HEK293 (cell line): Measurements from ENCODE around the gene SPTLC3.

Experiments
- CTCF ChIA-PET: fragments of 350-600 bp; formaldehyde crosslinking; extraction: SDS; loops from one replicate; lab custom pipeline; 2021; ENCODE audit warnings: antibody characterized with exemption; lab: Yijun Ruan, JAX
- POLR2A ChIA-PET: fragments of 300-600 bp; formaldehyde crosslinking; extraction: SDS; loops from one replicate; lab custom pipeline; 2020; ENCODE audit warnings: antibody characterized with exemption, inconsistent platforms; lab: Yijun Ruan, JAX
- H3K27ac ChIP-seq: fragments of 200-500 bp; sonication (Bioruptor generic); 2 replicates; pipeline ENCODE4 v1.5.1; 2014; ENCODE audit warnings: low read depth, low read length, control low read depth, inconsistent platforms; ENCODE audit errors: extremely low read depth
- H3K36me3 ChIP-seq, 2 experiments: fragments of 200-500 bp in 1 of 2; sonication (Bioruptor generic) in 1 of 2; 1 replicate in 1 of 2; 2 replicates in 1 of 2; pipeline ENCODE4 v1.5.1; 2014 to 2017; ENCODE audit warnings: inconsistent platforms in 2 of 2, low read length in 2 of 2; ENCODE audit not compliant: control insufficient read depth in 2 of 2, insufficient read depth in 1 of 2
- H3K4me1 ChIP-seq: fragments of 200-500 bp; sonication (Bioruptor generic); 2 replicates; pipeline ENCODE4 v1.5.1; 2014; ENCODE audit warnings: mild to moderate bottlenecking, low read length, inconsistent platforms; ENCODE audit not compliant: control insufficient read depth, insufficient read depth
- H3K4me3 ChIP-seq: 2 replicates; pipeline ENCODE4 v1.5.1; 2011; ENCODE audit warnings: low read depth, mild to moderate bottlenecking, control low read depth, low read length, moderate library complexity
- H3K9me3 ChIP-seq: fragments of 200-500 bp; sonication (Bioruptor generic); 2 replicates; pipeline ENCODE4 v1.5.1; 2014; ENCODE audit warnings: low read depth, low read length, inconsistent platforms; ENCODE audit not compliant: control insufficient read depth, insufficient read depth
- KLF10 ChIP-seq: fragments of 450-650 bp; IDR thresholded peaks from 2 replicates; pipeline ENCODE4 v1.5.1; 2018; ENCODE audit warnings: missing biosample characterization, mild to moderate bottlenecking, missing genetic modification characterization
- KLF16 ChIP-seq: fragments of 450-650 bp; formaldehyde crosslinking; IDR thresholded peaks from 2 replicates; pipeline ENCODE4 v1.5.1; 2017; ENCODE audit warnings: missing biosample characterization, missing genetic modification characterization
- KLF7 ChIP-seq: fragments of 450-650 bp; formaldehyde crosslinking; IDR thresholded peaks from 2 replicates; pipeline ENCODE4 v1.5.1; 2016; ENCODE audit warnings: missing biosample characterization, missing genetic modification characterization, borderline replicate concordance
- MYNN ChIP-seq: fragments of 450-650 bp; formaldehyde crosslinking; IDR thresholded peaks from 2 replicates; pipeline ENCODE4 v1.5.1; 2016; ENCODE audit warnings: missing biosample characterization, missing genetic modification characterization, borderline replicate concordance
- OSR2 ChIP-seq: fragments of 450-650 bp; formaldehyde crosslinking; IDR thresholded peaks from 2 replicates; pipeline ENCODE4 v1.5.1; 2016; ENCODE audit warnings: missing biosample characterization, missing genetic modification characterization
- SP3 ChIP-seq: fragments of 450-650 bp; formaldehyde crosslinking; IDR thresholded peaks from 2 replicates; pipeline ENCODE4 v1.5.1; 2016; ENCODE audit warnings: missing biosample characterization, missing genetic modification characterization
- TCF7L2 ChIP-seq: IDR thresholded peaks from 2 replicates; pipeline ENCODE4 v1.6.1; 2011; ENCODE audit warnings: low read depth, mild to moderate bottlenecking, inconsistent platforms, low read length, moderate library complexity, borderline replicate concordance
- TRIM28 ChIP-seq: IDR thresholded peaks from 2 replicates; pipeline ENCODE4 v1.6.1; 2011; ENCODE audit warnings: low read length, control low read depth, borderline replicate concordance
- WT1 ChIP-seq: fragments of 450-650 bp; formaldehyde crosslinking; IDR thresholded peaks from 2 replicates; pipeline ENCODE4 v1.5.1; 2016; ENCODE audit warnings: missing biosample characterization, missing genetic modification characterization
- ZBTB10 ChIP-seq: fragments of 450-650 bp; formaldehyde crosslinking; IDR thresholded peaks from 2 replicates; pipeline ENCODE4 v1.5.1; 2016; ENCODE audit warnings: missing biosample characterization, missing genetic modification characterization
- ZBTB17 ChIP-seq: fragments of 450-650 bp; formaldehyde crosslinking; IDR thresholded peaks from 2 replicates; pipeline ENCODE4 v1.5.1; 2016; ENCODE audit warnings: missing biosample characterization, missing genetic modification characterization
- ZBTB20 ChIP-seq: fragments of 450-650 bp; formaldehyde crosslinking; IDR thresholded peaks from 2 replicates; pipeline ENCODE4 v1.5.1; 2016; ENCODE audit warnings: missing biosample characterization, missing genetic modification characterization
- ZBTB21 ChIP-seq: fragments of 450-650 bp; formaldehyde crosslinking; IDR thresholded peaks from 2 replicates; pipeline ENCODE4 v1.5.1; 2017; ENCODE audit warnings: missing biosample characterization, missing genetic modification characterization
- ZFP3 ChIP-seq: fragments of 450-650 bp; formaldehyde crosslinking; IDR thresholded peaks from 2 replicates; pipeline ENCODE4 v1.5.1; 2016; ENCODE audit warnings: low read depth, missing biosample characterization, missing genetic modification characterization
- ZFP37 ChIP-seq: fragments of 450-650 bp; formaldehyde crosslinking; IDR thresholded peaks from 2 replicates; pipeline ENCODE4 v1.5.1; 2016; ENCODE audit warnings: missing biosample characterization, missing genetic modification characterization
- ZNF10 ChIP-seq: fragments of 450-650 bp; formaldehyde crosslinking; IDR thresholded peaks from 2 replicates; pipeline ENCODE4 v1.5.1; 2017; ENCODE audit warnings: missing biosample characterization, missing genetic modification characterization
- ZNF18 ChIP-seq: fragments of 450-650 bp; formaldehyde crosslinking; IDR thresholded peaks from 2 replicates; pipeline ENCODE4 v1.5.1; 2016; ENCODE audit warnings: missing biosample characterization, missing genetic modification characterization
- ZNF211 ChIP-seq: fragments of 450-650 bp; formaldehyde crosslinking; IDR thresholded peaks from 2 replicates; pipeline ENCODE4 v1.5.1; 2016; ENCODE audit warnings: low read depth, missing biosample characterization, missing genetic modification characterization
- ZNF274 ChIP-seq, 2 experiments: fragments of 200-500 bp in 1 of 2; fragments of 450-650 bp in 1 of 2; sonication (Bioruptor generic) in 1 of 2; formaldehyde crosslinking in 1 of 2; IDR thresholded peaks; 2 replicates each; pipeline versions ENCODE4 v1.5.1 to v1.6.1; 2014 to 2016; ENCODE audit warnings: borderline replicate concordance in 1 of 2, inconsistent platforms in 1 of 2, low read length in 1 of 2, missing biosample characterization in 1 of 2, missing genetic modification characterization in 1 of 2
- ZNF394 ChIP-seq: fragments of 450-650 bp; formaldehyde crosslinking; IDR thresholded peaks from 2 replicates; pipeline ENCODE4 v1.5.1; 2016; ENCODE audit warnings: missing biosample characterization, missing genetic modification characterization, mild to moderate bottlenecking, moderate library complexity, borderline replicate concordance
- ZNF404 ChIP-seq: fragments of 450-650 bp; formaldehyde crosslinking; IDR thresholded peaks from 2 replicates; pipeline ENCODE4 v1.5.1; 2017; ENCODE audit warnings: missing biosample characterization, missing genetic modification characterization
- ZNF514 ChIP-seq: fragments of 450-650 bp; formaldehyde crosslinking; IDR thresholded peaks from 2 replicates; pipeline ENCODE4 v1.5.1; 2016; ENCODE audit warnings: missing biosample characterization, missing genetic modification characterization
- ZNF521 ChIP-seq: fragments of 450-650 bp; formaldehyde crosslinking; IDR thresholded peaks from 2 replicates; pipeline ENCODE4 v1.5.1; 2017; ENCODE audit warnings: missing biosample characterization, mild to moderate bottlenecking, missing genetic modification characterization
- ZNF544 ChIP-seq: fragments of 450-650 bp; formaldehyde crosslinking; IDR thresholded peaks from 2 replicates; pipeline ENCODE4 v1.5.0; 2017; ENCODE audit warnings: missing biosample characterization, missing genetic modification characterization
- ZNF561 ChIP-seq: fragments of 450-650 bp; IDR thresholded peaks from 2 replicates; pipeline ENCODE4 v1.5.1; 2018; ENCODE audit warnings: missing biosample characterization, missing genetic modification characterization, borderline replicate concordance
- ZNF596 ChIP-seq: fragments of 450-650 bp; IDR thresholded peaks from 2 replicates; pipeline ENCODE4 v1.5.0; 2018; ENCODE audit warnings: missing biosample characterization, mild to moderate bottlenecking, missing genetic modification characterization, moderate library complexity
- ZNF645 ChIP-seq: fragments of 450-650 bp; formaldehyde crosslinking; IDR thresholded peaks from 2 replicates; pipeline ENCODE4; 2016; ENCODE audit warnings: missing biosample characterization, missing genetic modification characterization
- ZNF76 ChIP-seq: fragments of 450-650 bp; formaldehyde crosslinking; IDR thresholded peaks from 2 replicates; pipeline ENCODE4; 2016; ENCODE audit warnings: low read depth, missing biosample characterization, missing genetic modification characterization, borderline replicate concordance
- ZNF776 ChIP-seq: fragments of 450-650 bp; formaldehyde crosslinking; IDR thresholded peaks from 2 replicates; pipeline ENCODE4 v1.5.0; 2017; ENCODE audit warnings: missing biosample characterization, missing genetic modification characterization, borderline replicate concordance
- ZNF791 ChIP-seq: fragments of 450-650 bp; formaldehyde crosslinking; IDR thresholded peaks from 2 replicates; pipeline ENCODE4 v1.5.1; 2016; ENCODE audit warnings: missing biosample characterization, missing genetic modification characterization
- ZSCAN16 ChIP-seq: fragments of 450-650 bp; formaldehyde crosslinking; IDR thresholded peaks from 2 replicates; pipeline ENCODE4 v1.5.1; 2016; ENCODE audit warnings: missing biosample characterization, missing genetic modification characterization
- ZSCAN18 ChIP-seq: fragments of 450-650 bp; formaldehyde crosslinking; IDR thresholded peaks from 2 replicates; pipeline ENCODE4 v1.5.1; 2016; ENCODE audit warnings: missing biosample characterization, missing genetic modification characterization

Gene SPTLC3

GRCh38 chr20:13125486-13125885, 116.7 kb downstream of the SPTLC3 start:
- ChIA-PET POLR2A (no interaction called here), CTCF (interaction anchor here (0.5 to 0.8 kb wide), 2 partner anchors 9 to 263 kb away, joined by 3 to 4 read pairs; no protein-coding TSS in a partner anchor)
- Histone ChIP-seq H3K27ac (no peak overlapping the region), H3K4me3 (no peak overlapping the region), H3K9me3 (no peaks in the 10 kb centered on the region), H3K4me1 (no peaks in the 10 kb centered on the region), H3K36me3 (no peaks in the 10 kb centered on the region)
- TF ChIP-seq KLF16 (tag by site-specific recombination) (no peak), ZNF776 (tag by site-specific recombination) (no peak), TRIM28 (no peak), ZNF514 (tag by site-specific recombination) (no peak), KLF10 (tag by site-specific recombination) (no peak), ZNF596 (no peak), ZBTB21 (tag by site-specific recombination) (no peak), WT1 (tag by site-specific recombination) (no peak), ZNF404 (tag by site-specific recombination) (no peak), ZNF10 (tag by site-specific recombination) (no peak), ZNF76 (tag by site-specific recombination) (no peak), OSR2 (no peak), ZNF791 (tag by site-specific recombination) (no peak), ZFP3 (tag by site-specific recombination) (no peak)

- no peaks in the 10 kb centered on the region for H3K9me3 ChIP-seq
- no peaks in the 10 kb centered on the region for H3K4me1 ChIP-seq
- no peak overlapping the region for H3K27ac ChIP-seq
- H3K4me3 ChIP-seq = no peak overlapping the region
- ChIA-PET CTCF (interaction anchor here (0.7 kb wide), 1 partner anchor 175 kb away, joined by 4 read pairs; no protein-coding TSS in a partner anchor), POLR2A (no interaction called here)
- no peaks in the 10 kb centered on the region for H3K36me3 ChIP-seq
- TF ChIP-seq ZFP37 (tag by site-specific recombination) (no peak), ZSCAN18 (tag by site-specific recombination) (no peak), ZSCAN16 (no peak), ZBTB17 (tag by site-specific recombination) (no peak), ZNF394 (tag by site-specific recombination) (no peak), SP3 (tag by site-specific recombination) (no peak), ZNF544 (tag by site-specific recombination) (no peak), KLF7 (tag by site-specific recombination) (no peak), ZNF521 (tag by site-specific recombination) (no peak), ZNF18 (no peak), ZNF274 (IDR thresholded peaks at IDR 0.05; ENCODE audit: low read length) (no peak), ZNF274 (tag by site-specific recombination; IDR thresholded peaks at IDR 0.05; ENCODE audit: borderline replicate concordance) (no peak), ZNF645 (tag by site-specific recombination) (no peak), TCF7L2 (no peak), MYNN (tag by site-specific recombination) (no peak), ZNF561 (no peak), ZBTB20 (tag by site-specific recombination) (no peak), ZNF211 (tag by site-specific recombination) (no peak), ZBTB10 (tag by site-specific recombination) (no peak)
These were observed 119.4 kb downstream of the SPTLC3 start for GRCh38 chr20:13128173-13128572.
